Caco-2 (cell line): Measurements from ENCODE around the gene KNDC1. TPM values are rescaled to one million over a fixed set of nuclear protein-coding genes. Genes with fewer than 3 reads are reported as not detected.

Experiments
- BruUV-seq: library from RNA; stranded (reverse); fragments of 400-500 nt; replicated peaks from 2 replicates; lab custom pipeline; 2021; lab: Mats Ljungman, UMichigan
- CTCF ChIA-PET: fragments of 300-600 bp; sonication (Branson Sonifier 250); formaldehyde crosslinking; loops from one replicate; lab custom pipeline; 2022; ENCODE audit warnings: antibody characterized with exemption; lab: Charles Lee
- POLR2A ChIA-PET: fragments of 300-600 bp; sonication (Branson Sonifier 250); formaldehyde crosslinking; loops from one replicate; lab custom pipeline; 2022; ENCODE audit warnings: antibody characterized with exemption; lab: Charles Lee
- DNase-seq, 2 experiments: peaks; one replicate each; pipeline versions ENCODE4 v3.0.0 to v3.0.0-alpha.2; 2020 to 2022
- H3K27me3 ChIP-seq: replicated peaks from 2 replicates; pipeline ENCODE4 v1.6.0; 2011; ENCODE audit warnings: low read length; ENCODE audit not compliant: control insufficient read depth, insufficient read depth
- H3K36me3 ChIP-seq: 2 replicates; pipeline ENCODE4 v1.5.1; 2011; ENCODE audit warnings: low read length; ENCODE audit not compliant: control insufficient read depth, insufficient read depth
- H3K4me1 ChIP-seq: fragments of 250-450 bp; sonication (Bioruptor Pico); 2 replicates; pipeline ENCODE4 v1.5.1; 2020; ENCODE audit warnings: mild to moderate bottlenecking
- H3K4me3 ChIP-seq: 2 replicates; pipeline ENCODE4 v1.5.1; 2011; ENCODE audit warnings: low read depth, mild to moderate bottlenecking, control low read depth, low read length
- H3K9me3 ChIP-seq: fragments of 250-450 bp; sonication (Bioruptor Pico); 2 replicates; pipeline ENCODE4 v1.5.1; 2020; ENCODE audit warnings: mild to moderate bottlenecking, moderate library complexity
- H3K27ac Mint-ChIP-seq: one replicate; pipeline ENCODE4 v1.8.0; 2022; ENCODE audit warnings: mixed read lengths; ENCODE audit not compliant: unreplicated experiment
- H3K27me3 Mint-ChIP-seq: one replicate; pipeline ENCODE4 v1.8.0; 2022; ENCODE audit warnings: mixed read lengths; ENCODE audit not compliant: insufficient read depth, unreplicated experiment
- H3K36me3 Mint-ChIP-seq: one replicate; pipeline ENCODE4 v1.8.0; 2022; ENCODE audit warnings: mild to moderate bottlenecking, mixed read lengths; ENCODE audit not compliant: insufficient read depth, unreplicated experiment
- H3K4me1 Mint-ChIP-seq: one replicate; pipeline ENCODE4 v1.8.0; 2022; ENCODE audit warnings: low read depth, mixed read lengths; ENCODE audit not compliant: unreplicated experiment
- H3K4me3 Mint-ChIP-seq: one replicate; pipeline ENCODE4 v1.8.0; 2022; ENCODE audit warnings: mild to moderate bottlenecking, moderate library complexity, mixed read lengths; ENCODE audit not compliant: unreplicated experiment
- H3K9me3 Mint-ChIP-seq: one replicate; pipeline ENCODE4 v1.8.0; 2022; ENCODE audit warnings: mixed read lengths; ENCODE audit not compliant: unreplicated experiment
- intact Hi-C: fragments of 100-400 bp; cut with micrococcal nuclease; formaldehyde crosslinking; loops from one replicate; pipeline ENCODE4 v1.10.0; 2022; ENCODE audit not compliant: unreplicated experiment
- total RNA-seq: library from RNA; stranded (reverse); gene quantifications from 2 replicates; pipeline ENCODE4 v1.2.3, GENCODE V29; 2022
- TF ChIP-seq, protein P1 (sequence below), 2 experiments: fragments of 200-600 bp in 1 of 2; IDR thresholded peaks; 1 replicate in 1 of 2; 2 replicates in 1 of 2; pipeline versions ENCODE4 v1.5.1 to v1.8.0; 2011 to 2022; ENCODE audit warnings: antibody characterized with exemption in 1 of 2, control low read depth in 1 of 2, inconsistent platforms in 1 of 2, low read depth in 1 of 2, low read length in 1 of 2, mild to moderate bottlenecking in 1 of 2, moderate library complexity in 1 of 2; ENCODE audit not compliant: insufficient read depth in 1 of 2, severe bottlenecking in 1 of 2, unreplicated experiment in 1 of 2

KNDC1 gene
- total RNA-seq, 1 experiment from 2014 or later, result 3.2 TPM

DNA sequence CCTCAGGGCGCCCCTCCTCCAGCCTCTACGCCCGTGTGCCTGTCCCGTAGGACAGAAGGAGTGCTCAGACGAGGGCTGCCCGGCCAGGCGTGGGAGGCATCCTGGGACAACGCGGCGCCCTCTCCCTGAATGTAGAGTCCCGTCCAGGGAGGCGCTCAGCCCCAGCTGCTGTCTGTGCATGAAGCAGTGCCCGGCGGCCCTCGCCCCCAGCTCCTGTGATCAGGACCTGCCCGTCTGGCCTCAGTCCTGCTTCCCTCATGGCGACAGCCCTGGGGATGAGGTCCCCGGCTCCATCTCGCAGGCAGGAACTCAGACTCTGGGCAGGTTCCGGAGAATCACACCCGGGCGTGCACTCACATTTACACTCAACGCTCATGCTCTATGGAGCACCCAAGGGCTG is 45.1 kb downstream of the KNDC1 start:
- H3K4me3 ChIP-seq, result no peak overlapping the region
- Mint-ChIP-seq H3K4me3 (no peak overlapping the region), H3K27ac (no peak overlapping the region), H3K9me3 (no peaks in the 10 kb centered on the region), H3K27me3 (peaks cover 4% of the 10 kb centered on the region), H3K4me1 (no peaks in the 10 kb centered on the region), H3K36me3 (no peaks in the 10 kb centered on the region)
- H3K4me1 ChIP-seq, result no peaks in the 10 kb centered on the region
- TF ChIP-seq, protein P1, sequence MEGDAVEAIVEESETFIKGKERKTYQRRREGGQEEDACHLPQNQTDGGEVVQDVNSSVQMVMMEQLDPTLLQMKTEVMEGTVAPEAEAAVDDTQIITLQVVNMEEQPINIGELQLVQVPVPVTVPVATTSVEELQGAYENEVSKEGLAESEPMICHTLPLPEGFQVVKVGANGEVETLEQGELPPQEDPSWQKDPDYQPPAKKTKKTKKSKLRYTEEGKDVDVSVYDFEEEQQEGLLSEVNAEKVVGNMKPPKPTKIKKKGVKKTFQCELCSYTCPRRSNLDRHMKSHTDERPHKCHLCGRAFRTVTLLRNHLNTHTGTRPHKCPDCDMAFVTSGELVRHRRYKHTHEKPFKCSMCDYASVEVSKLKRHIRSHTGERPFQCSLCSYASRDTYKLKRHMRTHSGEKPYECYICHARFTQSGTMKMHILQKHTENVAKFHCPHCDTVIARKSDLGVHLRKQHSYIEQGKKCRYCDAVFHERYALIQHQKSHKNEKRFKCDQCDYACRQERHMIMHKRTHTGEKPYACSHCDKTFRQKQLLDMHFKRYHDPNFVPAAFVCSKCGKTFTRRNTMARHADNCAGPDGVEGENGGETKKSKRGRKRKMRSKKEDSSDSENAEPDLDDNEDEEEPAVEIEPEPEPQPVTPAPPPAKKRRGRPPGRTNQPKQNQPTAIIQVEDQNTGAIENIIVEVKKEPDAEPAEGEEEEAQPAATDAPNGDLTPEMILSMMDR (IDR thresholded peaks at IDR 0.05; ENCODE audit: insufficient read depth in 1 of 2, low read depth in 1 of 2, low read length in 1 of 2, severe bottlenecking in 1 of 2, unreplicated experiment in 1 of 2), result no peak
- H3K27me3 ChIP-seq, result 0 out of 2 replicates have a peak, but pooled peaks cover 1% of the 10 kb centered on the region
- no peak for DNase-seq
- H3K9me3 ChIP-seq, result peaks cover 5% of the 10 kb centered on the region; the same call in 1 of the 2 replicates
- intact Hi-C loops, result no loop called here
- ChIA-PET CTCF (no interaction called here), POLR2A (no interaction called here)
- no TSS peak for BruUV-seq
- H3K36me3 ChIP-seq, result no peaks in the 10 kb centered on the region

DNA sequence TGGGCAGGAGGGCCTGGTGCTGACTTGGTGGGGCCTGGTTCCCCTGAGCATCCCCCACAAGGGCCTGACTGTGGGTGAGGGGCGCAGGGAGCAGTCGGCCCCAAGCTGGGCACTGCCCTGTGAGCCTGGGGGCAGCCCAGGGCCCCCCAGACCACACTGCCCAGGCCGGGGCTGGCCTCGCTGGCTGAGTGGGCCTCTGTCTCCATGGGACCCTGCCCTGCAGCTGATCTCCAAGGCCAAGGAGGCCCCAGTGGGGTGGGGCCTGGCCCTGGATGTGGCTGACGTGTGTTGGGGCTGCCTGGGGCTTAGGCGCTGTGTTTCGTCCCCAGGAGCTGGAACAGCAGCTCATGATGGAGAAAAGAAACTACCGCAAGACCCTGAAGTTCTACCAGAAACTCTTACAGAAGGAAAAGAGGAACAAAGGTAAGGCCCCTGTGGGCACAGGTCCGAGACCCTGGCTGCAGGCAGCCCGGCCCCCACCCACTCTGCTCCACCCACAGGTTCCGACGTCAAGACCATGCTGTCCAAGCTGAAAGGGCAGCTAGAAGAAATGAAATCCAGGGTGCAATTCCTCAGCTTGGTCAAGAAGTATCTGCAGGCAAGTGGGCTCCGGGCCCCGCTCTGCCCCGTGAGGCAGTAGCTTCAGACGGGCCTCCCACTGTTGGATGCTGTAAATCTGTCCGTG is 46.5 kb downstream of the KNDC1 start:
- Mint-ChIP-seq H3K36me3 (no peaks in the 10 kb centered on the region), H3K4me1 (no peaks in the 10 kb centered on the region), H3K27ac (no peak overlapping the region), H3K9me3 (no peaks in the 10 kb centered on the region), H3K4me3 (no peak overlapping the region), H3K27me3 (no peaks in the 10 kb centered on the region)
- no peaks in the 10 kb centered on the region for H3K4me1 ChIP-seq
- TF ChIP-seq, protein P1 (IDR thresholded peaks at IDR 0.05; ENCODE audit: insufficient read depth in 1 of 2, low read depth in 1 of 2, low read length in 1 of 2, severe bottlenecking in 1 of 2, unreplicated experiment in 1 of 2), result no peak
- H3K4me3 ChIP-seq, result no peak overlapping the region
- POLR2A ChIA-PET, result no interaction called here
- DNase-seq, result no peak
- no TSS peak for BruUV-seq
- intact Hi-C loops, result no loop called here
- H3K9me3 ChIP-seq, result peaks cover 5% of the 10 kb centered on the region; the same call in 1 of the 2 replicates
- 0 out of 2 replicates have a peak, but pooled peaks cover 1% of the 10 kb centered on the region for H3K27me3 ChIP-seq
- H3K36me3 ChIP-seq, result no peaks in the 10 kb centered on the region
- CTCF ChIA-PET, result interaction anchor here (0.6 kb wide), 1 partner anchor 75 kb away, joined by 3 read pairs; no protein-coding TSS in a partner anchor

DNA sequence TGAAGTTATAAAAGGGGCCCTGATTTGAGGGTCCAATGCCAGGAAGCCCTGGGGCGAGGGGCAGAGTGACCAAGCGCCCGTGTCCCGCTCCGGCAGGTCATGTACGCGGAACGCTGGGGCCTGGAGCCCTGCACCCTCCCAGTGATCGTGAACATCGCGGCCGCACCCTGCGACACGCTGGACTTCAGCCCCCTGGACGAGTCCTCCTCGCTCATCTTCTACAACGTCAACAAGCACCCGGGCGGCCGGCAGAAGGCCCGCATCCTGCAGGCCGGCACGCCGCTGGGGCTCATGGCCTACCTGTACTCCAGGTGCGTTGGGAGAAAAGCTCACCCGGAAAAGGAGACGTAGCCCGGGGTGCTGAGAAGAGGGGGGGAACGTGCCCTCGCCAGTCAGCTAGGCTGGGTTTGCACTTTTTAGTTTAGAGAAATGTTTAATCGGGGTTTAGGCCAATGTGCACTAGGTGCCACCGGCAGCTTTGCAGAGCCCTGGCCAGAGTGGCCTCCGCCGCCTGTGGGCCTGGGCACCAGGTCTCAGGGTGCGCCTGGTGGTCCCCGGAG is 47.1 kb downstream of the KNDC1 start:
- no peak overlapping the region for H3K27ac Mint-ChIP-seq

More for the DNA sequence above, 47.1 kb downstream of the KNDC1 start:
- Mint-ChIP-seq H3K4me1 (no peaks in the 10 kb centered on the region), H3K36me3 (no peaks in the 10 kb centered on the region), H3K27me3 (peaks cover 3% of the 10 kb centered on the region), H3K9me3 (no peaks in the 10 kb centered on the region), H3K4me3 (no peak overlapping the region)
- Histone ChIP-seq H3K9me3 (peaks cover 5% of the 10 kb centered on the region; the same call in 1 of the 2 replicates), H3K36me3 (no peaks in the 10 kb centered on the region), H3K4me3 (no peak overlapping the region), H3K27me3 (peaks cover 3% of the 10 kb centered on the region; the same call in 1 of the 2 replicates), H3K4me1 (no peaks in the 10 kb centered on the region)
- POLR2A ChIA-PET, result no interaction called here
- CTCF ChIA-PET, result no interaction called here
- intact Hi-C loops, result no loop called here
- BruUV-seq, result no TSS peak
- TF ChIP-seq, protein P1 (IDR thresholded peaks at IDR 0.05; ENCODE audit: insufficient read depth in 1 of 2, low read depth in 1 of 2, low read length in 1 of 2, severe bottlenecking in 1 of 2, unreplicated experiment in 1 of 2), result no peak
- no peak for DNase-seq
